H9 (cell line): ENCODE data around the gene CCSER1. TPM values are rescaled to one million over a fixed set of nuclear protein-coding genes. Genes with fewer than 3 reads are reported as not detected.

Experiments used
- DNase-seq: peaks from one replicate; pipeline ENCODE4 v3.0.0-alpha.2; 2017
- H2AFZ ChIP-seq: one replicate; pipeline ENCODE4 v1.6.1; 2013; ENCODE audit warnings: mild to moderate bottlenecking, low read length, control low read depth, moderate library complexity
- H2AK5ac ChIP-seq: 2 replicates; pipeline ENCODE4 v1.6.1; 2013; ENCODE audit warnings: low read length, control low read depth, mixed read lengths; ENCODE audit not compliant: insufficient read length
- H2BK120ac ChIP-seq: one replicate; pipeline ENCODE4 v1.6.1; 2013; ENCODE audit warnings: low read depth, mild to moderate bottlenecking, low read length, control low read depth, inconsistent platforms; ENCODE audit not compliant: poor library complexity, severe bottlenecking
- H2BK12ac ChIP-seq: 2 replicates; pipeline ENCODE4 v1.6.1; 2013; ENCODE audit warnings: low read length, control low read depth, mixed read lengths, low read depth; ENCODE audit not compliant: insufficient read length
- H2BK15ac ChIP-seq: 2 replicates; pipeline ENCODE4 v1.6.1; 2013; ENCODE audit warnings: low read depth, low read length, control low read depth
- H2BK20ac ChIP-seq: one replicate; pipeline ENCODE4 v1.6.1; 2013; ENCODE audit warnings: low read depth, mild to moderate bottlenecking, low read length, control low read depth, inconsistent platforms; ENCODE audit not compliant: poor library complexity, severe bottlenecking
- H2BK5ac ChIP-seq: 2 replicates; pipeline ENCODE4 v1.6.1; 2013; ENCODE audit warnings: low read length, control low read depth, mixed read lengths; ENCODE audit not compliant: insufficient read length
- H3K14ac ChIP-seq: 2 replicates; pipeline ENCODE4 v1.6.1; 2013; ENCODE audit warnings: low read length, control low read depth; ENCODE audit not compliant: insufficient read depth
- H3K18ac ChIP-seq: 2 replicates; pipeline ENCODE4 v1.6.1; 2013; ENCODE audit warnings: low read depth, mild to moderate bottlenecking, mixed read lengths, low read length, control low read depth; ENCODE audit not compliant: insufficient read length
- H3K23ac ChIP-seq: 2 replicates; pipeline ENCODE4 v1.6.1; 2013; ENCODE audit warnings: low read length, control low read depth, mixed read lengths, low read depth; ENCODE audit not compliant: insufficient read length
- H3K23me2 ChIP-seq: 2 replicates; pipeline ENCODE4 v1.6.1; 2013; ENCODE audit warnings: low read depth, mild to moderate bottlenecking, mixed read lengths, low read length, control low read depth; ENCODE audit not compliant: insufficient read length, poor library complexity, severe bottlenecking
- H3K27ac ChIP-seq: 2 replicates; pipeline ENCODE4 v1.5.1; 2013; ENCODE audit warnings: low read length, control low read depth, mixed read lengths, low read depth; ENCODE audit not compliant: insufficient read length
- H3K27me3 ChIP-seq: 2 replicates; pipeline ENCODE4 v1.6.1; 2013; ENCODE audit warnings: low read length, control low read depth, inconsistent platforms; ENCODE audit not compliant: insufficient read depth
- H3K4ac ChIP-seq: 2 replicates; pipeline ENCODE4 v1.6.1; 2013; ENCODE audit warnings: low read depth, mild to moderate bottlenecking, control low read depth, inconsistent platforms, low read length, moderate library complexity
- H3K4me1 ChIP-seq: 2 replicates; pipeline ENCODE4 v1.6.1; 2013; ENCODE audit warnings: low read length, control low read depth, inconsistent platforms; ENCODE audit not compliant: insufficient read depth
- H3K4me2 ChIP-seq: 2 replicates; pipeline ENCODE4 v1.6.1; 2013; ENCODE audit warnings: low read length, control low read depth, mixed read lengths; ENCODE audit not compliant: insufficient read length, insufficient read depth
- H3K56ac ChIP-seq: 2 replicates; pipeline ENCODE4 v1.6.1; 2013; ENCODE audit warnings: low read depth, mild to moderate bottlenecking, mixed read lengths, low read length, control low read depth; ENCODE audit not compliant: insufficient read length
- H3K79me1 ChIP-seq: 2 replicates; pipeline ENCODE4 v1.6.1; 2013; ENCODE audit warnings: low read depth, mild to moderate bottlenecking, moderate library complexity, low read length, control low read depth, inconsistent platforms; ENCODE audit not compliant: insufficient read depth, poor library complexity, severe bottlenecking
- H3K79me2 ChIP-seq: 2 replicates; pipeline ENCODE4 v1.6.1; 2013; ENCODE audit warnings: low read length, control low read depth, inconsistent platforms; ENCODE audit not compliant: insufficient read depth
- H3K9ac ChIP-seq: 2 replicates; pipeline ENCODE4 v1.6.1; 2013; ENCODE audit warnings: low read length, control low read depth, mixed read lengths; ENCODE audit not compliant: insufficient read length; ENCODE audit errors: extremely low read depth
- H3K9me3 ChIP-seq: one replicate; pipeline ENCODE4 v1.6.1; 2013; ENCODE audit warnings: low read depth, low read length, inconsistent platforms; ENCODE audit not compliant: control insufficient read depth
- H3T11ph ChIP-seq: one replicate; pipeline ENCODE4 v1.6.1; 2013; ENCODE audit warnings: mild to moderate bottlenecking, low read length, control low read depth, inconsistent platforms
- H4K20me1 ChIP-seq: one replicate; pipeline ENCODE4 v1.6.1; 2013; ENCODE audit not compliant: control insufficient read depth, insufficient read length, insufficient read depth
- H4K5ac ChIP-seq: 2 replicates; pipeline ENCODE4 v1.6.1; 2013; ENCODE audit warnings: low read depth, mild to moderate bottlenecking, mixed read lengths, low read length, control low read depth; ENCODE audit not compliant: insufficient read length
- H4K8ac ChIP-seq: replicated peaks from 2 replicates; pipeline ENCODE4 v1.6.1; 2013; ENCODE audit warnings: low read length, control low read depth, mixed read lengths, low read depth; ENCODE audit not compliant: insufficient read length
- H4K91ac ChIP-seq: 2 replicates; pipeline ENCODE4 v1.6.1; 2013; ENCODE audit warnings: low read depth, mild to moderate bottlenecking, moderate library complexity, mixed read lengths, low read length, control low read depth; ENCODE audit not compliant: insufficient read length
- H3K27ac Mint-ChIP-seq, 3 experiments: 2 replicates in 2 of 3; 3 replicates in 1 of 3; pipeline ENCODE4 v1.8.0; 2020 to 2021; ENCODE audit warnings: mixed read lengths in 3 of 3, mild to moderate bottlenecking in 1 of 3, moderate library complexity in 1 of 3
- H3K27me3 Mint-ChIP-seq: 2 replicates; pipeline ENCODE4 v1.8.0; 2021; ENCODE audit warnings: low read depth, mild to moderate bottlenecking, moderate library complexity, mixed read lengths
- H3K36me3 Mint-ChIP-seq, 3 experiments: 2 replicates in 2 of 3; 3 replicates in 1 of 3; pipeline ENCODE4 v1.8.0; 2020 to 2021; ENCODE audit warnings: low read depth in 3 of 3, mixed read lengths in 3 of 3; ENCODE audit not compliant: insufficient read depth in 1 of 3
- H3K4me1 Mint-ChIP-seq, 2 experiments: 2 replicates each; pipeline ENCODE4 v1.8.0; 2020; ENCODE audit warnings: mixed read lengths in 2 of 2
- H3K4me3 Mint-ChIP-seq, 2 experiments: 2 replicates in 1 of 2; 3 replicates in 1 of 2; pipeline ENCODE4 v1.8.0; 2020 to 2021; ENCODE audit warnings: mild to moderate bottlenecking in 2 of 2, mixed read lengths in 2 of 2, moderate library complexity in 1 of 2
- H3K9me3 Mint-ChIP-seq, 2 experiments: 2 replicates in 1 of 2; 3 replicates in 1 of 2; pipeline ENCODE4 v1.8.0; 2020; ENCODE audit warnings: mild to moderate bottlenecking in 2 of 2, mixed read lengths in 2 of 2, moderate library complexity in 1 of 2
- CTCF ChIP-seq: fragments of 200-600 bp; sonication (generic); conservative IDR thresholded peaks from 3 replicates; pipeline ENCODE4 v1.8.0; 2021; ENCODE audit warnings: antibody characterized with exemption, mild to moderate bottlenecking
- WGBS: extraction: QIAGEN DNeasy Blood & Tissue Kit; methylation state at CpG from one replicate; pipeline ENCODE4 v1.1.7; 2013; ENCODE audit warnings: missing lambda C conversion rate, low lambda C conversion rate, mixed read lengths; ENCODE audit not compliant: insufficient read length; ENCODE audit errors: extremely low coverage; 5-methylcytosine and 5-hydroxymethylcytosine counted together
- total RNA-seq: library from RNA; stranded (reverse); gene quantifications from 2 replicates; pipeline ENCODE4 v1.2.1, GENCODE V29; 2021

Gene CCSER1
- total RNA-seq, 1 experiment from 2014 or later = 0.37 TPM

GRCh38 chr4:90833706-90834105, 706.5 kb downstream of the CCSER1 start:
- H3K79me1 ChIP-seq = no peaks in the 10 kb centered on the region
- peaks cover 9% of the 10 kb centered on the region for H3K4me1 ChIP-seq
- peak overlapping the region; percentile 1 for H3K4me2 ChIP-seq
- peak; percentile 42 for DNase-seq
- no peaks in the 10 kb centered on the region for H3K79me2 ChIP-seq
- no peak overlapping the region for H3K14ac ChIP-seq
- Mint-ChIP-seq H3K36me3 (peaks cover 4 to 8% (median 7%) of the 10 kb centered on the region in 3 experiments; a peak in 5 of 7 replicates), H3K27ac (peak overlapping the region; percentile 84 to 96 (median 92); a peak in 6 of 7 replicates), H3K27me3 (no peaks in the 10 kb centered on the region), H3K4me1 (peaks cover 35 to 42% of the 10 kb centered on the region in 2 experiments), H3K9me3 (no peaks in the 10 kb centered on the region), H3K4me3 (peak overlapping the region; percentile 19 to 32; a peak in 2 of 5 replicates)
- no peaks in the 10 kb centered on the region for H3K27me3 ChIP-seq
- no CpG with 5 or more reads among the region's 1 CpG for WGBS
- no peak overlapping the region for H3T11ph ChIP-seq
- no peak overlapping the region for H3K23ac ChIP-seq
- TF ChIP-seq CTCF = no peak
- H4K5ac ChIP-seq = no peak overlapping the region
- H3K18ac ChIP-seq = no peak overlapping the region
- no peak overlapping the region for H4K91ac ChIP-seq
- H4K8ac ChIP-seq = no peak overlapping the region
- H3K4ac ChIP-seq = no peak overlapping the region
- peak overlapping the region; percentile 71 for H3K27ac ChIP-seq
- H2BK5ac ChIP-seq = no peak overlapping the region
- H4K20me1 ChIP-seq = no peaks in the 10 kb centered on the region
- H3K23me2 ChIP-seq = no peaks in the 10 kb centered on the region
- H3K9ac ChIP-seq = no peak overlapping the region
- H2BK12ac ChIP-seq = no peak overlapping the region
- H2BK20ac ChIP-seq = no peak overlapping the region
- no peaks in the 10 kb centered on the region for H3K9me3 ChIP-seq
- no peak overlapping the region for H2AK5ac ChIP-seq
- no peak overlapping the region for H2BK120ac ChIP-seq
- H3K56ac ChIP-seq = no peak overlapping the region
- H2AFZ ChIP-seq = no peak overlapping the region
- no peak overlapping the region for H2BK15ac ChIP-seq
